GM10266 (cell line): ENCODE results near the gene CHMP1B.
A peak's percentile ranks its signal among the peaks of the same experiment; 100 is the strongest.

Source experiments
- DNase-seq: peaks from one replicate; pipeline ENCODE4 v3.0.0; 2012; ENCODE audit errors: extremely low spot score
- CTCF ChIP-seq: IDR thresholded peaks from 2 replicates; pipeline ENCODE4 v1.5.1; 2012; ENCODE audit warnings: mild to moderate bottlenecking, low read depth; ENCODE audit not compliant: control insufficient read depth, insufficient read depth; ENCODE audit errors: missing control alignments

Gene CHMP1B

DNA sequence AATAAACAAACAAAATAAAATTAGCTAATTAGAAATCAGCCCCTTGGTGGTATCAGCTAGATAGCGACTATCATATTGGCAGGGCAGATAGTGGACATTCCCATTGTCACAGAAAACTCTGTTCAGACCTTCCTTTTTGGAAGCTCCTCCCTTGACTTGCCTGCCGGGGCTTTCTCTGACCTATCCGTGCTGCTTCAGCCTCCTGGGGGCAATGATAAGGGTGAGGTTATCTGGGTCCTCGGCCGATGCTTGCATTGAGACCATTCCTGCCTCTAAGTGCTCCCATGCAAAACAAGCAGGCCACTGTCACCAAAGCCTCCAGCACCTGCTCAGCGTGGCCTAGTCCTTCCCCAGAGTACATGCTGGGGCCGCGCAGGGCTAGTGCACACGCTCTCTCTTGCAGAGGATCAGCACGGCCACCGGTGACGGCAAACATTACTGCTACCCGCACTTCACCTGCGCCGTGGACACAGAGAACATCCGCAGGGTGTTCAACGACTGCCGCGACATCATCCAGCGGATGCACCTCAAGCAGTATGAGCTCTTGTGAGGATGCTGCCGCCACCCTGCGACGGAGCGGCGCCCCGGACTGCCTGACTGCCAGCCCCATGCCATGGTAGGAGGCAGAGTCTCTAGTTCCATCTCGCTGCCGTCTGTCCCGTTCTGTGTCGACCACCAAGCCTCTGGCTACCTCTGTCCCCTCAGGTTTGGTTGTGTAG, 29.5 kb downstream of the CHMP1B start:
- no peak for DNase-seq
- no peak for TF ChIP-seq CTCF

GRCh38 chr18:11882636-11883035, 31.4 kb downstream of the CHMP1B start:
- DNase-seq: no peak
- TF ChIP-seq CTCF: no peak

DNA sequence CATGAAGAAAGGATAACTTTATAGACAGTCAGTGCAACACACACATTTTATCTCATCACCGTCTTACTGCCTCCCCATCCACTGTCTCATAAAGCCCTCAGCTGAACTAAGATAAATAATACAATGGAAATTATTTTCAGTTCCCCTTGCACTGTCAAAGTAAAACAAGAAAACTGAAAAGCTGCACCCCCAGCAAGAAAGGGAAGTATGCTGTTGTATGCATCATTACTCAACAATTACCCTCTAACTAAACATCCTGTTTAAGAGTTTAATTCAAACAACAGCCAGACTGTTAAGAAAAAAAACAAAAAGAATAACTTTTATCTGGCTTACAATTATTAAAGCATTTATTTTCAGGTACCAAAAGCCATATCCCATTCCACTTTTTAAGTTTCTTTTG, 31.9 kb downstream of the CHMP1B start:
- peak; percentile 47 for DNase-seq
- no peak for TF ChIP-seq CTCF

- TF ChIP-seq CTCF: no peak
- no peak for DNase-seq
These were observed 33.3 kb downstream of the CHMP1B start for GRCh38 chr18:11884396-11885030.

DNA sequence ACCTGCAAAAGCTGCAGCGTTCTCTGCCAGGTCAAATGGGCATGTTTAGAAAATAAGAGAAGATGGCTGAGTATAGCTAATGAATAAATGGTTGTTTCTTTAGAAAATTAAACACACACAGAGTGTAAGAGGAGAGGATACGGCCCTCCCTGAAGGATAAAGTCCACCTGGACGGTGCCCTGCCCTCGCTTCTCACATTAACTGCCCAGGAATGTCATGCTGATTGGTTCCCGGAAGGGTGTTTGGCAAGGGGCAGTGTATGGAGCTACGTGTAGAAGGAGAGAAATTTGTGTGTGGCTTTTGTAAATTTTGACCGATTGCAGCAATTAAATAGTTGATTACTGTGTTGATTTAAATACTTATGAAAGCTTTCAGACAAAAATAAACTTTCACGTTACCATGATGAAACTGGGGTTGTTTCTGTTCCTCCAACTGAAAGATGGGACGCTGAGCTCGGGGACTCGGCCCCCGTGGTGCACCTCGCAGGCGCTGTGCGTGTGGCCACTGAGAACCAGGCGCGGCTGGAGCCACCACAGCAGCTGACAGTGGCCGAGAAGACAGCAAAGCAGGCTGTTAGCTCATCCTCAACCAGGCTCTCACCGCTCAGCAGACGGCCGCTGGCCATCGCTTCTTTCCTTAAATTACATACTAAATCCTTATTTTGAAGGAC, 34.2 kb downstream of the CHMP1B start:
- TF ChIP-seq CTCF: no peak
- DNase-seq: no peak

DNA sequence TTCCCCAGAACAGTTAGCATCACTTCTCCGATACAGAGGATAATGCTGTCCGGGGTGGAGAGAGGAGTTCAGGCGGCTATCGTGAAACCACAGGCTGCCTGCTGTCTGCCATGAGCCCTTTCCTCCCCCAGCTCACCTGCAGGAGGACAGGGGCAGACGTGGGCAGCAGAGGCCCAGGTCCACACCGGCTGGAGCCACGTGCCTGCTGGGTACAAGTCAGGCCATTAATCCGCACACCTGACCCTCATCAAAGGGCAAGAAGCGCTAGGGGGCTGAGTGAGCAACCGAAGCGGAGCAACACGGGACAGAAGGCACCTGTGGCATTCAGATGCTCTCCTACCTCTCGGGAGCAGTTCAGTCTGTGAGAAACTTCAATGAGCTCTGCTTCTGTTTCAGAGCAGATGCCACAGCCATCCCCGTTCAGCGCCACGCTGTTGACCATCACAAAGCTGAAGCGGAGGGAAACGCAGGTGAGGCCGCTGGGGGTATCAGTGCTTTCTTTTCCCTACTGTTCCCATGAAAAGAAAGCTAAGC, 35.4 kb downstream of the CHMP1B start:
- TF ChIP-seq CTCF: no peak
- DNase-seq: no peak
